ENCODE measurements around the gene CES3. TPM values are rescaled to one million over a fixed set of nuclear protein-coding genes. Genes with fewer than 3 reads are reported as not detected.

CES3 gene
- total RNA-seq, 2 experiments from 2014 or later, result 1.1 to 1.3 TPM

GRCh38 chr16:66913711-66914110 is 47.4 kb upstream of the CES3 start:
- TF ChIP-seq CTCF (IDR thresholded peaks at IDR 0.05), result no peak
- ChIA-PET POLR2A (no interaction called here), CTCF (interaction anchor here (1.1 kb wide), 1 partner anchor 30 kb away, joined by 3 read pairs; no protein-coding TSS in a partner anchor)
- Mint-ChIP-seq H3K4me1 (ENCODE audit: low read depth) (no peaks in the 10 kb centered on the region), H3K9me3 (no peaks in the 10 kb centered on the region), H3K27ac (no peak overlapping the region), H3K36me3 (ENCODE audit: low read depth) (no peaks in the 10 kb centered on the region), H3K27me3 (no peaks in the 10 kb centered on the region), H3K4me3 (no peak overlapping the region)
- H3K4me1 ChIP-seq (ENCODE audit: insufficient read depth, low read length), result no peaks in the 10 kb centered on the region
- H3K27me3 ChIP-seq (ENCODE audit: control insufficient read depth in 1 of 2, insufficient read depth in 2 of 2, low read length in 2 of 2), result peaks cover 0 to 2% of the 10 kb centered on the region in 2 experiments
- DNase-seq (no peak), ATAC-seq (ENCODE audit: poor library complexity) (no peak)
- H3K27ac ChIP-seq (ENCODE audit: low read depth in 1 of 2, low read length in 2 of 2), result no peak overlapping the region
- H3K9me3 ChIP-seq (ENCODE audit: control insufficient read depth in 1 of 2, insufficient read depth in 1 of 2, low read length in 2 of 2), result no peaks in the 10 kb centered on the region
- intact Hi-C loops (cut with DNase I, micrococcal nuclease), result no loop called here
- no peaks in the 10 kb centered on the region for H3K36me3 ChIP-seq (ENCODE audit: insufficient read depth, low read length)
- no peak overlapping the region for H3K4me3 ChIP-seq (ENCODE audit: low read length)

GRCh38 chr16:66914541-66914940 is 46.5 kb upstream of the CES3 start:
- POLR2A ChIA-PET, result no interaction called here
- H3K36me3 Mint-ChIP-seq (ENCODE audit: low read depth), result no peaks in the 10 kb centered on the region
- ATAC-seq (ENCODE audit: poor library complexity), result no peak

GRCh38 chr16:66915041-66915440 is 46.0 kb upstream of the CES3 start:
- intact Hi-C loops (cut with DNase I, micrococcal nuclease), result no loop called here
- H3K36me3 Mint-ChIP-seq (ENCODE audit: low read depth), result no peaks in the 10 kb centered on the region
- no peaks in the 10 kb centered on the region for H3K4me1 Mint-ChIP-seq (ENCODE audit: low read depth)
- no peak overlapping the region for H3K4me3 ChIP-seq (ENCODE audit: low read length)
- no peak overlapping the region for H3K4me3 Mint-ChIP-seq
- H3K27ac ChIP-seq (ENCODE audit: low read depth in 1 of 2, low read length in 2 of 2), result no peak overlapping the region
- DNase-seq (no peak), ATAC-seq (ENCODE audit: poor library complexity) (no peak)
- no peaks in the 10 kb centered on the region for H3K36me3 ChIP-seq (ENCODE audit: insufficient read depth, low read length)
- no peaks in the 10 kb centered on the region for H3K9me3 ChIP-seq (ENCODE audit: control insufficient read depth in 1 of 2, insufficient read depth in 1 of 2, low read length in 2 of 2)
- H3K27me3 ChIP-seq (ENCODE audit: control insufficient read depth in 1 of 2, insufficient read depth in 2 of 2, low read length in 2 of 2), result peaks cover 2 to 4% of the 10 kb centered on the region in 2 experiments
- CTCF ChIA-PET, result no interaction called here
- peaks cover 4% of the 10 kb centered on the region for H3K27me3 Mint-ChIP-seq
- no peaks in the 10 kb centered on the region for H3K9me3 Mint-ChIP-seq
- no peak overlapping the region for H3K27ac Mint-ChIP-seq
- POLR2A ChIA-PET, result no interaction called here
- TF ChIP-seq CTCF (IDR thresholded peaks at IDR 0.05), result no peak
- H3K4me1 ChIP-seq (ENCODE audit: insufficient read depth, low read length), result no peaks in the 10 kb centered on the region

More at GRCh38 chr16:66914541-66914940, 46.5 kb upstream of the CES3 start:
- Histone ChIP-seq H3K4me3 (ENCODE audit: low read length) (no peak overlapping the region), H3K4me1 (ENCODE audit: insufficient read depth, low read length) (no peaks in the 10 kb centered on the region), H3K27me3 (ENCODE audit: control insufficient read depth in 1 of 2, insufficient read depth in 2 of 2, low read length in 2 of 2) (peaks cover 2 to 4% of the 10 kb centered on the region in 2 experiments), H3K36me3 (ENCODE audit: insufficient read depth, low read length) (no peaks in the 10 kb centered on the region), H3K27ac (ENCODE audit: low read depth in 1 of 2, low read length in 2 of 2) (no peak overlapping the region), H3K9me3 (ENCODE audit: control insufficient read depth in 1 of 2, insufficient read depth in 1 of 2, low read length in 2 of 2) (no peaks in the 10 kb centered on the region)
- Mint-ChIP-seq H3K9me3 (no peaks in the 10 kb centered on the region), H3K4me1 (ENCODE audit: low read depth) (no peaks in the 10 kb centered on the region), H3K27me3 (peaks cover 4% of the 10 kb centered on the region), H3K4me3 (no peak overlapping the region), H3K27ac (no peak overlapping the region)
- CTCF ChIA-PET, result interaction anchor here (1.1 kb wide), 1 partner anchor 31 kb away, joined by 3 read pairs; no protein-coding TSS in a partner anchor
- TF ChIP-seq CTCF (IDR thresholded peaks at IDR 0.05), result no peak
- intact Hi-C loops (cut with DNase I, micrococcal nuclease), result no loop called here
- no peak for DNase-seq

Measured in CD4-positive, alpha-beta T cell (primary cell).